Mucosa of descending colon (tissue), 3 donors: Measurements from ENCODE around the gene RIMBP3C. TPM values are rescaled to one million over a fixed set of nuclear protein-coding genes. Genes with fewer than 3 reads are reported as not detected.
"Not testable (repeated sequence)": the region's sequence is repeated elsewhere in the genome, so short reads cannot be mapped to it uniquely, and the experiment has no call there.

Experiments
- ATAC-seq: fragments of 200-7000 bp; cut with Tn5 transposase; one replicate; pipeline ENCODE4 v1.9.1; 2020; ENCODE audit warnings: mild to moderate bottlenecking, moderate library complexity
- DNase-seq, 3 donors: peaks; one replicate each; pipeline ENCODE4 v3.0.0-alpha.2; 2020
- H3K36me3 ChIP-seq: fragments of 200-600 bp; one replicate; pipeline ENCODE4 v1.8.0; 2021; ENCODE audit warnings: low read depth, mild to moderate bottlenecking
- H3K4me1 ChIP-seq: fragments of 200-600 bp; one replicate; pipeline ENCODE4 v1.8.0; 2021; ENCODE audit warnings: low read depth, mild to moderate bottlenecking
- H3K4me3 ChIP-seq: fragments of 200-600 bp; one replicate; pipeline ENCODE4 v1.8.0; 2021; ENCODE audit warnings: mild to moderate bottlenecking
- H3K9me3 ChIP-seq: fragments of 200-600 bp; one replicate; pipeline ENCODE4 v1.8.0; 2021; ENCODE audit warnings: mild to moderate bottlenecking
- CTCF ChIP-seq: fragments of 200-600 bp; IDR thresholded peaks from one replicate; pipeline ENCODE4 v1.8.0; 2022; ENCODE audit warnings: antibody characterized with exemption, mild to moderate bottlenecking
- intact Hi-C, 2 donors: fragments of 100-400 bp; cut with DNase I in 1 of 2; cut with micrococcal nuclease in 1 of 2; formaldehyde crosslinking; loops; one replicate each; pipeline versions ENCODE4 v1.11.0 to v1.11.1; 2022; cut with DNase I, micrococcal nuclease
- total RNA-seq, 3 donors: library from RNA; stranded (reverse); fragmentation: NEBNext Ultra II Directional in 2 of 3; extraction: Animal tissue kit (Norgen Biotek cat#: 25700) in 2 of 3; gene quantifications; one replicate each; pipeline versions ENCODE4 v1.2.1 to v1.2.4, GENCODE V29; 2021 to 2023
- donor health status: DM: no; HTN: no; CAD: no; lungs with moderate emphysema.
- donor health status: DM: no; HTN: no; CAD: no.
- donor health status: DM: no; HTN: yes; CAD: no.

RIMBP3C gene
- total RNA-seq, 3 donors from 2014 or later, result 0.13 to 0.22 TPM; not detected in 1

- DNase-seq (peak; percentile 88 to 91 (median 90)), ATAC-seq (peak; percentile 93)
- TF ChIP-seq CTCF, result no peak
- Histone ChIP-seq H3K36me3 (no peaks in the 10 kb centered on the region), H3K4me1 (peaks cover 29% of the 10 kb centered on the region), H3K4me3 (peak within 1 kb of the TSS; percentile 85), H3K9me3 (no peaks in the 10 kb centered on the region)
- intact Hi-C loops, result no loop called here
Observed at GRCh38 chr22:21567456-21568346, 16.4 kb upstream of the RIMBP3C start, which contains the start of gene UBE2L3. Gene UBE2L3 (plus strand): TSS chr22:21567714. CDS start chr22:21567745, 31 bp downstream.

GRCh38 chr22:21564411-21564810, 13.2 kb upstream of the RIMBP3C start:
- DNase-seq, result peak in 1 of 3 donors; percentile 1
- Histone ChIP-seq H3K4me3 (no peak overlapping the region), H3K9me3 (no peaks in the 10 kb centered on the region), H3K4me1 (peaks cover 6% of the 10 kb centered on the region), H3K36me3 (no peaks in the 10 kb centered on the region)
- no peak for ATAC-seq
- intact Hi-C loops, result no loop called here
- TF ChIP-seq CTCF, result no peak

- no peak for ATAC-seq
- peak in 1 of 3 donors; percentile 9 for DNase-seq
- no peak for TF ChIP-seq CTCF
- Histone ChIP-seq H3K9me3 (no peaks in the 10 kb centered on the region), H3K4me1 (peaks cover 1% of the 10 kb centered on the region), H3K36me3 (no peaks in the 10 kb centered on the region), H3K4me3 (no peak overlapping the region)
- intact Hi-C loops, result no loop called here
Observed at GRCh38 chr22:21563912-21564311, 12.7 kb upstream of the RIMBP3C start.

- H3K36me3 ChIP-seq, intact Hi-C loops, H3K9me3 ChIP-seq, H3K4me3 ChIP-seq, DNase-seq, ATAC-seq, H3K4me1 ChIP-seq: not testable (repeated sequence)
Observed at GRCh38 chr22:21560657-21561056, 9.4 kb upstream of the RIMBP3C start.

- H3K36me3 ChIP-seq, H3K4me3 ChIP-seq, intact Hi-C loops, ATAC-seq, H3K4me1 ChIP-seq, H3K9me3 ChIP-seq: not testable (repeated sequence)
- DNase-seq, result peak in 1 of 3 donors; percentile 4
Observed at GRCh38 chr22:21559345-21560125, 8.3 kb upstream of the RIMBP3C start.

GRCh38 chr22:21550678-21551047, 598 bp downstream of the RIMBP3C start:
- H3K36me3 ChIP-seq, H3K9me3 ChIP-seq, H3K4me1 ChIP-seq, H3K4me3 ChIP-seq, DNase-seq, intact Hi-C loops: not testable (repeated sequence)
- ATAC-seq, result peak; percentile 77

GRCh38 chr22:21550008-21550677, 1.1 kb downstream of the RIMBP3C start:
- ATAC-seq, result peak; percentile 87
- DNase-seq, intact Hi-C loops, H3K4me1 ChIP-seq, H3K4me3 ChIP-seq, H3K9me3 ChIP-seq, H3K36me3 ChIP-seq: not testable (repeated sequence)

GRCh38 chr22:21549558-21549957, 1.7 kb downstream of the RIMBP3C start:
- H3K9me3 ChIP-seq, H3K36me3 ChIP-seq, DNase-seq, H3K4me1 ChIP-seq, H3K4me3 ChIP-seq, intact Hi-C loops: not testable (repeated sequence)
- ATAC-seq, result peak; percentile 57

GRCh38 chr22:21544432-21545322, 6.6 kb downstream of the RIMBP3C start:
- H3K4me1 ChIP-seq, H3K36me3 ChIP-seq, intact Hi-C loops, DNase-seq, H3K9me3 ChIP-seq, ATAC-seq, H3K4me3 ChIP-seq: not testable (repeated sequence)

- H3K9me3 ChIP-seq, H3K36me3 ChIP-seq, H3K4me1 ChIP-seq, intact Hi-C loops, DNase-seq, H3K4me3 ChIP-seq, ATAC-seq: not testable (repeated sequence)
Observed at GRCh38 chr22:21539862-21540261, 11.4 kb downstream of the RIMBP3C start.
